Ishikawa (cell line): ENCODE measurements around the gene PTPRN2.

Experiments used
- CEBPB ChIP-seq: IDR thresholded peaks from 2 replicates; pipeline ENCODE4 v1.6.1; 2012
- EGR1 ChIP-seq: IDR thresholded peaks from 2 replicates; pipeline ENCODE4 v1.6.1; 2012
- EP300 ChIP-seq: IDR thresholded peaks from 2 replicates; pipeline ENCODE4 v1.6.1; 2012; ENCODE audit warnings: borderline replicate concordance
- FOXM1 ChIP-seq: IDR thresholded peaks from 2 replicates; pipeline ENCODE4 v1.6.1; 2012; ENCODE audit warnings: low read depth, borderline replicate concordance
- MAX ChIP-seq: IDR thresholded peaks from 2 replicates; pipeline ENCODE4 v1.6.1; 2012
- NFIC ChIP-seq: IDR thresholded peaks from 2 replicates; pipeline ENCODE4 v1.6.1; 2012
- REST ChIP-seq: IDR thresholded peaks from 2 replicates; pipeline ENCODE4 v1.6.1; 2012; ENCODE audit warnings: low read depth, mild to moderate bottlenecking
- TAF1 ChIP-seq: IDR thresholded peaks from 2 replicates; pipeline ENCODE4 v1.6.1; 2012; ENCODE audit warnings: low read depth, mild to moderate bottlenecking
- TCF12 ChIP-seq: IDR thresholded peaks from 2 replicates; pipeline ENCODE4 v1.6.1; 2012; ENCODE audit warnings: low read depth
- USF1 ChIP-seq: IDR thresholded peaks from 2 replicates; pipeline ENCODE4 v1.6.1; 2012
- YY1 ChIP-seq: IDR thresholded peaks from 2 replicates; pipeline ENCODE4 v1.6.1; 2012; ENCODE audit warnings: low read depth

GRCh38 chr7:157551325-157552070 is 1036.1 kb downstream of the PTPRN2 start:
- TF ChIP-seq TAF1 (no peak), USF1 (no peak), YY1 (no peak), REST (no peak), NFIC (no peak), FOXM1 (no peak), EP300 (no peak), TCF12 (no peak), CEBPB (no peak), MAX (no peak), EGR1 (no peak)
